ENCODE data around the gene HPS4. TPM values are rescaled to one million over a fixed set of nuclear protein-coding genes. Genes with fewer than 3 reads are reported as not detected.

The HPS4 gene
- total and polyA plus RNA-seq, 4 donors = 5.4 to 26.2 (median 12.6) TPM

- Histone ChIP-seq H3K27me3 (ENCODE audit: control insufficient read depth in 4 of 4, insufficient read depth in 4 of 4, low read length in 3 of 4) (no peaks in the 10 kb centered on the region), H3K4me1 (ENCODE audit: control insufficient read depth in 4 of 4, insufficient read depth in 4 of 4, low read length in 3 of 4) (no peaks in the 10 kb centered on the region), H3K4me3 (ENCODE audit: low read depth in 1 of 3, low read length in 3 of 3) (no peak overlapping the region), H3K27ac (ENCODE audit: low read depth in 1 of 2, low read length in 2 of 2) (no peak overlapping the region), H3K9me3 (ENCODE audit: control insufficient read depth in 4 of 4, low read length in 3 of 4) (no peaks in the 10 kb centered on the region), H3K36me3 (ENCODE audit: control insufficient read depth in 4 of 4, insufficient read depth in 3 of 4, low read depth in 1 of 4, low read length in 3 of 4) (peaks cover 30 to 74% (median 64%) of the 10 kb centered on the region in 4 donors), H3K9ac (ENCODE audit: low read depth in 1 of 2, low read length in 2 of 2) (no peak overlapping the region)
- DNase-seq (ENCODE audit: low spot score) = no peak
- TF ChIP-seq YY1 (IDR thresholded peaks at IDR 0.05) (no peak), HNF4G (IDR thresholded peaks at IDR 0.05) (no peak), GABPA (IDR thresholded peaks at IDR 0.05 in 1 of 2, conservative IDR thresholded peaks at IDR 0.05 in 1 of 2) (no peak), SP1 (IDR thresholded peaks at IDR 0.05) (no peak), ZBTB33 (IDR thresholded peaks at IDR 0.05) (no peak), TAF1 (conservative IDR thresholded peaks at IDR 0.05) (no peak), ATF3 (IDR thresholded peaks at IDR 0.05) (no peak)
- 95% methylated on average over 2 of the region's 2 CpGs for WGBS
Measured at GRCh38 chr22:26470807-26471206, 12.8 kb downstream of the HPS4 start.

GRCh38 chr22:26466196-26466595 is 17.4 kb downstream of the HPS4 start:
- TF ChIP-seq HNF4G (IDR thresholded peaks at IDR 0.05) = no peak
- no peak for TF ChIP-seq TAF1 (conservative IDR thresholded peaks at IDR 0.05)
- TF ChIP-seq SP1 (IDR thresholded peaks at IDR 0.05) = no peak
- no peak for TF ChIP-seq ZBTB33 (IDR thresholded peaks at IDR 0.05)
- no peak for TF ChIP-seq FOXA2 (IDR thresholded peaks at IDR 0.05)
- TF ChIP-seq ATF3 (IDR thresholded peaks at IDR 0.05) = no peak
- TF ChIP-seq NR2F2 (IDR thresholded peaks at IDR 0.05) = no peak
- TF ChIP-seq, protein P1, sequence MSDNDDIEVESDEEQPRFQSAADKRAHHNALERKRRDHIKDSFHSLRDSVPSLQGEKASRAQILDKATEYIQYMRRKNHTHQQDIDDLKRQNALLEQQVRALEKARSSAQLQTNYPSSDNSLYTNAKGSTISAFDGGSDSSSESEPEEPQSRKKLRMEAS (IDR thresholded peaks at IDR 0.05) = no peak
- TF ChIP-seq, protein P2, sequence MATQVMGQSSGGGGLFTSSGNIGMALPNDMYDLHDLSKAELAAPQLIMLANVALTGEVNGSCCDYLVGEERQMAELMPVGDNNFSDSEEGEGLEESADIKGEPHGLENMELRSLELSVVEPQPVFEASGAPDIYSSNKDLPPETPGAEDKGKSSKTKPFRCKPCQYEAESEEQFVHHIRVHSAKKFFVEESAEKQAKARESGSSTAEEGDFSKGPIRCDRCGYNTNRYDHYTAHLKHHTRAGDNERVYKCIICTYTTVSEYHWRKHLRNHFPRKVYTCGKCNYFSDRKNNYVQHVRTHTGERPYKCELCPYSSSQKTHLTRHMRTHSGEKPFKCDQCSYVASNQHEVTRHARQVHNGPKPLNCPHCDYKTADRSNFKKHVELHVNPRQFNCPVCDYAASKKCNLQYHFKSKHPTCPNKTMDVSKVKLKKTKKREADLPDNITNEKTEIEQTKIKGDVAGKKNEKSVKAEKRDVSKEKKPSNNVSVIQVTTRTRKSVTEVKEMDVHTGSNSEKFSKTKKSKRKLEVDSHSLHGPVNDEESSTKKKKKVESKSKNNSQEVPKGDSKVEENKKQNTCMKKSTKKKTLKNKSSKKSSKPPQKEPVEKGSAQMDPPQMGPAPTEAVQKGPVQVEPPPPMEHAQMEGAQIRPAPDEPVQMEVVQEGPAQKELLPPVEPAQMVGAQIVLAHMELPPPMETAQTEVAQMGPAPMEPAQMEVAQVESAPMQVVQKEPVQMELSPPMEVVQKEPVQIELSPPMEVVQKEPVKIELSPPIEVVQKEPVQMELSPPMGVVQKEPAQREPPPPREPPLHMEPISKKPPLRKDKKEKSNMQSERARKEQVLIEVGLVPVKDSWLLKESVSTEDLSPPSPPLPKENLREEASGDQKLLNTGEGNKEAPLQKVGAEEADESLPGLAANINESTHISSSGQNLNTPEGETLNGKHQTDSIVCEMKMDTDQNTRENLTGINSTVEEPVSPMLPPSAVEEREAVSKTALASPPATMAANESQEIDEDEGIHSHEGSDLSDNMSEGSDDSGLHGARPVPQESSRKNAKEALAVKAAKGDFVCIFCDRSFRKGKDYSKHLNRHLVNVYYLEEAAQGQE (IDR thresholded peaks at IDR 0.05) = no peak
- TF ChIP-seq RXRA (IDR thresholded peaks at IDR 0.05) = no peak
- no peak for TF ChIP-seq HNF4A (conservative IDR thresholded peaks at IDR 0.05)
- no peak for TF ChIP-seq GABPA (IDR thresholded peaks at IDR 0.05 in 1 of 2, conservative IDR thresholded peaks at IDR 0.05 in 1 of 2)
- TF ChIP-seq, protein P3, sequence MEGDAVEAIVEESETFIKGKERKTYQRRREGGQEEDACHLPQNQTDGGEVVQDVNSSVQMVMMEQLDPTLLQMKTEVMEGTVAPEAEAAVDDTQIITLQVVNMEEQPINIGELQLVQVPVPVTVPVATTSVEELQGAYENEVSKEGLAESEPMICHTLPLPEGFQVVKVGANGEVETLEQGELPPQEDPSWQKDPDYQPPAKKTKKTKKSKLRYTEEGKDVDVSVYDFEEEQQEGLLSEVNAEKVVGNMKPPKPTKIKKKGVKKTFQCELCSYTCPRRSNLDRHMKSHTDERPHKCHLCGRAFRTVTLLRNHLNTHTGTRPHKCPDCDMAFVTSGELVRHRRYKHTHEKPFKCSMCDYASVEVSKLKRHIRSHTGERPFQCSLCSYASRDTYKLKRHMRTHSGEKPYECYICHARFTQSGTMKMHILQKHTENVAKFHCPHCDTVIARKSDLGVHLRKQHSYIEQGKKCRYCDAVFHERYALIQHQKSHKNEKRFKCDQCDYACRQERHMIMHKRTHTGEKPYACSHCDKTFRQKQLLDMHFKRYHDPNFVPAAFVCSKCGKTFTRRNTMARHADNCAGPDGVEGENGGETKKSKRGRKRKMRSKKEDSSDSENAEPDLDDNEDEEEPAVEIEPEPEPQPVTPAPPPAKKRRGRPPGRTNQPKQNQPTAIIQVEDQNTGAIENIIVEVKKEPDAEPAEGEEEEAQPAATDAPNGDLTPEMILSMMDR (IDR thresholded peaks at IDR 0.05; ENCODE audit: low read depth, low read length, missing input control) = no peak
- TF ChIP-seq RAD21 (IDR thresholded peaks at IDR 0.05) = no peak
- no peaks in the 10 kb centered on the region for H3K9me3 ChIP-seq (ENCODE audit: control insufficient read depth in 4 of 4, low read length in 3 of 4)
- no peak overlapping the region for H3K27ac ChIP-seq (ENCODE audit: low read depth in 1 of 2, low read length in 2 of 2)
- H3K4me3 ChIP-seq (ENCODE audit: low read depth in 1 of 3, low read length in 3 of 3) = no peak overlapping the region
- H3K9ac ChIP-seq (ENCODE audit: low read depth in 1 of 2, low read length in 2 of 2) = no peak overlapping the region
- DNase-seq (ENCODE audit: low spot score) = no peak
- H3K4me1 ChIP-seq (ENCODE audit: control insufficient read depth in 4 of 4, insufficient read depth in 4 of 4, low read length in 3 of 4) = peaks cover 0 to 9% (median 2%) of the 10 kb centered on the region in 4 donors
- 94% methylated on average over 5 of the region's 5 CpGs for WGBS
- peaks cover 22 to 85% (median 61%) of the 10 kb centered on the region in 4 donors for H3K36me3 ChIP-seq (ENCODE audit: control insufficient read depth in 4 of 4, insufficient read depth in 3 of 4, low read depth in 1 of 4, low read length in 3 of 4)
- H3K27me3 ChIP-seq (ENCODE audit: control insufficient read depth in 4 of 4, insufficient read depth in 4 of 4, low read length in 3 of 4) = no peaks in the 10 kb centered on the region
